Measurements from ENCODE around the gene EVL.

DNA sequence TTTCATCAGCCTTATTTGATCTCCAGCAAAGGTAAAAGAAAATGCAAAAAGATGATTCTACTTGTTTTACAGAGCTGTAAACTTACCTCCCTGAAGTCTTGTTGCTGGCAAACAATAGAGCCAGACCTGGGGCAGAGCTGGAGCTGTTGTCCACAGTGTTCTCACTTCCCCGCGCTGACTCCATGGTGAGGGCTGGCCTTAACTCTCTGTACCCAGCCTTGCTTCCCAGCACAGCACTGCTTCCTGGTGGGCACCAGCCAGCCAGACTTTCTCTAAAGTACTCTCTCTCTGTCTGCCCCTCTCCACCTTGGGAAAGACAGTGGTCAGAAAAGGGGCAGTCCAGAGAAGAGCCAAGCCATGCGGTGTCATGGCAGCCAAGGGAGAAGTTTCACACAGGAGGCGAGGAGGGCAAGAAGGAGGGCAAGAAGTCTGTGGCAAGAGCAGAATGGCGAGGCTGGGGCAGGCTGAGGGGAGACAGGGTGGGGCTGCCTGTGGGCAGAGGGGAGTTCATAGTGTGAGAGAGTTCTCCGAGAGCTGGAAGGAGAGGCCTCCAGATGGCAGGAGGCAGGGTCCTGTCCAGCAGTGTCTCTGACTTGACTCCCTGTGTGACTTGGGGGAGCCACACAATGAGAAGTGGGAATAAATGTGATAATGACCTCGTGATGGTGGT, 9.3 kb downstream of the EVL start:
- TF ChIP-seq CTCF (conservative IDR thresholded peaks at IDR 0.05; ENCODE audit: low read length) = no peak
- TF ChIP-seq EZH2phosphoT487 (IDR thresholded peaks at IDR 0.05; ENCODE audit: borderline replicate concordance) = no peak

Data from Loucy (cell line).